ENCODE data around the gene CD82.
A peak's percentile ranks its signal among the peaks of the same experiment; 100 is the strongest.

Gene CD82

DNA sequence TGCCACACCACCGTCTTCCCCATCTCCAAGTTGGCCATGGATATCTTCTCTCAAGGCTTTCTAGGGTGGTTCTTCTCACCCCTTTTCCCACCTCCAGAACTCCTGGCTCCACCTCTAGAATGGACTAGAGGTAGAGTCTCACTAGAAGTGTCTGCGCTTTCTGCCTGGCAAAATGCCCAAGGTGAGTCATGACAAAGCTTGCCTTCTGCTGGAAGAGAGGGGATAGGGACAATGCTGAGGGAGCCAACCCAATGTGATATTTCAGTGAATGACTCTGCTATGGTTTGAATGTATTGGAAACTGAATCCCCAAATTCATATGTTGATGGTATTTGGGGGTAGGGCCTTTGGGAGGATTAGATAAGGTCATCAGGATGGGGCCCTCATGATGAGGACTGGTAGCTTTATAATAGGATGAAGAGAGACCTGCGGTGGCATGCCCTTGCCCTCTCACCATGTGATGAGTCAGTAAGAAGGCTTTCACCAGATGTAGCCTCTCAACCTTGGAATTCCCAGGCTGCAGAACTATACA lies 4.1 kb upstream of the CD82 start:
- H3K4me1 Mint-ChIP-seq, result peaks cover 38% of the 10 kb centered on the region
- peak overlapping the region; percentile 53 for H3K27ac Mint-ChIP-seq
- no peaks in the 10 kb centered on the region for H3K27me3 Mint-ChIP-seq

DNA sequence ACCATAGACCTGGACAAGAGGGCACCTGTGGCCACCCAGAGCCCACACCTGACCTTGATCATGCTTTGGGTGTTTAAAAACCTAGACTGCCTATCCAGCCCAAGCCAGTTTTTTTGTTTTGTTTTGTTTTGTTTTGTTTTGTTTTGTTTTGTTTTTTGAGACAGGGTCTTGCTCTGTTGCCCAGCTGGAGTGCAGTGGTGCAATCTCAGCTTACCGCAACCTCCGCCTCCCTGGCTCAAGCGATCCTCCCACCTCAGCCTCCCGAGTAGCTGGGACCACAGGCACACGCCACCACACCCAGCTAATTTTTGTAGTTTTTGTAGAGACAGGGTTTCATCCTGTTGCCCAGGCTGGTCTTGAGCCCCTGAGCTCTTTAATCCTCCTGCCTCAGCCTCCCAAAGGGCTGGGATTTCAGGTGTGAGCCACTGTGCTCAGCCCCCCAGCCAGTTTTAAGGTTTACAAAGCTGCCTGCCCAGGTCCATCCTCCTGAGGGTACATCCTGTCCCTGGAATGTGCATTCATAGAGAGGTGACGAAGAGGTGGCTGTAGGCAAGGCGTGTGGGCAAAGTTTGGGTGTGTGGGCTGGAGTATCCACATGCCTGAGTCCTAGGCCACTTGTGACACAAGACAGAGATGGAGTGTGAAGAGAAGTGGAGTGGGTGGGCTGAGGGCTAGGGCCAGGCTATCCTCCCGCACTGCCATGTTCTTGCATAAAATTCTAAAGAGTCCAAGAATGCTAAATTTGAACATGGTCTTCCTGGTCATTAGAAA lies 3.3 kb upstream of the CD82 start:
- Mint-ChIP-seq H3K4me3 (peak overlapping the region; percentile 27), H3K27ac (no peak overlapping the region), H3K9me3 (no peaks in the 10 kb centered on the region), H3K27me3 (no peaks in the 10 kb centered on the region), H3K4me1 (peaks cover 35% of the 10 kb centered on the region), H3K36me3 (peaks cover 3% of the 10 kb centered on the region)
- ATAC-seq (ENCODE audit: low read depth) (no peak), DNase-seq (ENCODE audit: low spot score in 2 of 2) (no peak)

More for the DNA sequence above, 4.1 kb upstream of the CD82 start:
- Mint-ChIP-seq H3K9me3 (no peaks in the 10 kb centered on the region), H3K4me3 (no peak overlapping the region), H3K36me3 (no peaks in the 10 kb centered on the region)
- DNase-seq (ENCODE audit: low spot score in 2 of 2) (no peak), ATAC-seq (ENCODE audit: low read depth) (no peak)

DNA sequence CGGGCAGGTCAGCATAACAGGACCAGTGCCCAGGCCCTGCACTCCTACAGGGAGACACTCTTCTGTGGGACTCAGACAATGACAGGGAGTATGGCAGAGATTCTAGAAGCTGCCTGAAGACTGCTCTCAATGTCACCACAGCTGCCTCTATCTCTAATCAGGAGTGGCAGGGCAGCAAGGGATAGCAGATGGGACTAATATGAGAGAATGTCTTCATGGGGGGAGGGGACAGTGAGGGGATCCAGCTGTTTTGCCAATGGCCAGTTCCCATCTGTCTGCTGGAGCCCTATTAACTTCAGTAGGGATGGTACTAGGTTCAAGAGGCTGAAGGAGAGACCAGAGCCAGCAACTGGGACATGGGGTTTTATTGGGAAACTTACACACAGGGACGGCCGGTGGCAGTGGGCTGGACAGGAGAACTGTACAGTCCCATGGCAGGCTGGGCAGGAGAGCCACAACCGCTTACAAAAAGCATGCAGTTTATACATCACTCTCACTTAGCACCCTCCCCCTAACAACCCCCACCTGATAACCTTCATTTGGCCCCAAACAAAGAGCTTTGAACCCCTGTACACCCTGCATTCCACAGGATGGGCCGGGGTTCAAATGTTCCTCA lies 2.5 kb upstream of the CD82 start:
- Mint-ChIP-seq H3K27ac (no peak overlapping the region), H3K9me3 (no peaks in the 10 kb centered on the region), H3K36me3 (peaks cover 10% of the 10 kb centered on the region), H3K4me1 (peaks cover 39% of the 10 kb centered on the region), H3K4me3 (no peak overlapping the region), H3K27me3 (no peaks in the 10 kb centered on the region)
- no peak for DNase-seq (ENCODE audit: low spot score in 2 of 2)
- ATAC-seq (ENCODE audit: low read depth), result no peak

DNA sequence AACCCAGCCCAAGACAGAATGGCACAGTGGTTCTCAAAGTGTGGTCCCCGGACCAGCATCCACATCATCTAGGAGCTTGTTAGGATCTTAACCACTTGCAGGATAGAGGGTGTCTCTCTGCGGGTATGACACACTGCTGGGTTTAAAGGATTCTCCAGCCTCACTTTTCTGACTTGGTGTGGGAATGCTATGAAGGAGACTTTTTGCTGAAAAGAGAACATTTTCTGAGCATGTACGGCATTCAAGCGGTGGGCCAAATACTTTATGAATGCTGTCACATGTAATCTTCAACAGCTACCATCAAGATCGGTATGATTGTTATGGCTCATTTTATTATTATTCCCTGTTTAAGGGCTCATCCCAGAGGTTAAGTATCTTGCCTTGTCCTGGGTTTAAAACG lies 1.8 kb upstream of the CD82 start:
- DNase-seq (ENCODE audit: low spot score in 2 of 2) (no peak), ATAC-seq (ENCODE audit: low read depth) (no peak)
- H3K27me3 Mint-ChIP-seq, result no peaks in the 10 kb centered on the region
- H3K9me3 Mint-ChIP-seq, result no peaks in the 10 kb centered on the region
- no peak overlapping the region for H3K4me3 Mint-ChIP-seq
- H3K27ac Mint-ChIP-seq, result peak overlapping the region; percentile 89
- peaks cover 42% of the 10 kb centered on the region for H3K4me1 Mint-ChIP-seq
- H3K36me3 Mint-ChIP-seq, result peaks cover 10% of the 10 kb centered on the region

DNA sequence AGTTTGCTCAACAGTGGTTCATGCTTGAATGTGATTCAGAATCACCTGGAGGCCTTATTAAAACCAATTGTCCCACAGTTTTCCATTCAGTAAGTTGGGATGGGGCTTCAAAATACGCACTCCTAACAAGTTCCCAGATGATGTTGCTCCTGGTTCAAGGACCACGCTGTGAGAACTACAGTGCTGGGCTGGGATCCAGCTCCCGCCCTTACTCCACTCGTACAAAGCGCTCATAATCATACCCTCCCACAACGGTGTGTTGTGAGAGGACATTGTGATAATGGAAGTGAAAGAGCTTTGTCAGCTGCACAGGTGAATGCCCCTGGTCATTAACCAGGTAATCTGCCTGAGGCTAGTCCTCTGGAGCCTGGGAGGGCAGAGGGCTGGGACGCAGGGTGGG lies 1.3 kb upstream of the CD82 start:
- peak overlapping the region; percentile 93 for H3K4me3 Mint-ChIP-seq
- DNase-seq (ENCODE audit: low spot score in 2 of 2), result no peak
- peaks cover 10% of the 10 kb centered on the region for H3K36me3 Mint-ChIP-seq
- no peaks in the 10 kb centered on the region for H3K27me3 Mint-ChIP-seq
- no peaks in the 10 kb centered on the region for H3K9me3 Mint-ChIP-seq
- H3K27ac Mint-ChIP-seq, result peak overlapping the region; percentile 89
- ATAC-seq (ENCODE audit: low read depth), result no peak
- peaks cover 40% of the 10 kb centered on the region for H3K4me1 Mint-ChIP-seq

DNA sequence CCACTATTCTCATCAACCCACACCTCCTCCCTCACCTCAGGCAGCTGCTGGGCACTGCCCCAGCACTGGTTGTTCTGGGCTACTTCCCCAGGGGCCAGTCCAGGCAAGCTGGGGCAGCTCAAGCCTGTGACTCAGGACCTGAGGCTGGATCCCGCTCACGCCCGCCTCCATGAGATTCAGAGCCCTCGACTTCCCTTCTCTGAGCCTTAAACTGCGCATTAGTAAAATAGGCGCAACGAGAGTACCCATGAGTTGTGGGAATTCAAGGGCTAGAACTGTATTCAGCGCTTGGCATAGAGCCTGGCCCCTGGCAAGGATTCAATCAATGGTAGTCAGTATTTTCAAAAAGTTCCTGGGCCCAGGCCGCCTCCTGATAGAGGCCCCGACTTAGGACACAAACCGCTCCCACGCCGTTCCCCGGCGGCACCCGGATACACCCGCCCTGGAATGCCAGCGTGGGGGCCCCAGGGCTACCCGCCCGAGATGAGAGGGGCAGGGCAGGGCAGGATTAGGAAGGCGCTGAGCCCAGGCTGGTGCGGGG lies 723 bp upstream of the CD82 start:
- no peak for DNase-seq (ENCODE audit: low spot score in 2 of 2)
- Mint-ChIP-seq H3K4me1 (peaks cover 41% of the 10 kb centered on the region), H3K4me3 (peak overlapping the region; percentile 93), H3K27ac (peak overlapping the region; percentile 89), H3K36me3 (peaks cover 11% of the 10 kb centered on the region), H3K27me3 (no peaks in the 10 kb centered on the region), H3K9me3 (no peaks in the 10 kb centered on the region)
- ATAC-seq (ENCODE audit: low read depth), result no peak

DNA sequence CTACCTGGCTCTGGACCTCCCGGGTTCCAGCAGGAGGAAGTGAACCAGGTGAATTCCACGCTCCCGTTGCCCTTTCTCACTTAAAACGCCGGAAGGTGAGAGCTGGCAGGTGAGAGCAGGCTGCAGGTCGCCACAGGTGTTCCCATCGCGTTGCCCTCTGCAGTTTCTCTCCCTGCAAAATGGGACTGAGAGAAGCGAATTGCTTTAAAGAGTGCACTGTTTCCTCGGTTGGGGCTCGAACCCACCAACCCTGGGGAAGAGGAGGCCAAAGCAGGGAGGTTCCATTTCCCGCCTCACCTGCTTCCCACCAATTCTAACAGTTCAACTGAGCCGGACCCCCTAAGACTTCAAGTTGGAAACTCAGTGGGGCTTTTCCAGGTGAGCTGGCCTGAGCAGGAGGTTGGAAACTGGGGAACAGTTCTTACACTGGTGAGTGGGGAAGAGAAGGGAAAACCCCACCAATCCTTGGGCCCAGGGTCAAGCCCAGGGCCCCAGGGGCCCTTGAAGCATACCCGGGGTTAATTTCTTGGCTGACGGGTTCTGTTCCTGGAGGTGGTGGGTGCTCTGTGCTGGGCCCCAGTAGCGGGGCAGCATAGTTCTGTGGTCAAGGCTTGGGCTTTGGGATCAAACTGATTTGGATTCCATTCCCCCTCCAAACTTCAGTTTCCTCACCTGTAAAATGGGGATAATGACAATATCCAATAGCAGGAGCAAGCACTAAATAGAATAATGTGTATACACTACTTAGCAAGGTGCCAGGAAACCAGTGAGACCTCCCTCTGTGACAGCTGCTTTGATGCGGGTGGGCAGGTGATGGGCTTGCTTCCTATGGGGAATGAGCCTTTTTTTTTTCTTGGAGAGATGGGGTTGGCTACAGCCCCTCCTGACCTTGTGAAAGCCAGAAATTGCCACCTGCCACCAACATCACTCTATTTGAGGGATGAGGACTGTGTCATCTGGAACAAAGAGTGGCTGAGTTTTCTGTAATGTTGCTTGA lies 788 bp downstream of the CD82 start:
- H3K9me3 Mint-ChIP-seq, result no peaks in the 10 kb centered on the region
- peak overlapping the region; percentile 89 for H3K27ac Mint-ChIP-seq
- H3K4me3 Mint-ChIP-seq, result peak overlapping the region; percentile 93
- no peaks in the 10 kb centered on the region for H3K27me3 Mint-ChIP-seq
- H3K36me3 Mint-ChIP-seq, result peaks cover 16% of the 10 kb centered on the region
- ATAC-seq (ENCODE audit: low read depth), result no peak
- DNase-seq (ENCODE audit: low spot score in 2 of 2), result no peak
- peaks cover 40% of the 10 kb centered on the region for H3K4me1 Mint-ChIP-seq

DNA sequence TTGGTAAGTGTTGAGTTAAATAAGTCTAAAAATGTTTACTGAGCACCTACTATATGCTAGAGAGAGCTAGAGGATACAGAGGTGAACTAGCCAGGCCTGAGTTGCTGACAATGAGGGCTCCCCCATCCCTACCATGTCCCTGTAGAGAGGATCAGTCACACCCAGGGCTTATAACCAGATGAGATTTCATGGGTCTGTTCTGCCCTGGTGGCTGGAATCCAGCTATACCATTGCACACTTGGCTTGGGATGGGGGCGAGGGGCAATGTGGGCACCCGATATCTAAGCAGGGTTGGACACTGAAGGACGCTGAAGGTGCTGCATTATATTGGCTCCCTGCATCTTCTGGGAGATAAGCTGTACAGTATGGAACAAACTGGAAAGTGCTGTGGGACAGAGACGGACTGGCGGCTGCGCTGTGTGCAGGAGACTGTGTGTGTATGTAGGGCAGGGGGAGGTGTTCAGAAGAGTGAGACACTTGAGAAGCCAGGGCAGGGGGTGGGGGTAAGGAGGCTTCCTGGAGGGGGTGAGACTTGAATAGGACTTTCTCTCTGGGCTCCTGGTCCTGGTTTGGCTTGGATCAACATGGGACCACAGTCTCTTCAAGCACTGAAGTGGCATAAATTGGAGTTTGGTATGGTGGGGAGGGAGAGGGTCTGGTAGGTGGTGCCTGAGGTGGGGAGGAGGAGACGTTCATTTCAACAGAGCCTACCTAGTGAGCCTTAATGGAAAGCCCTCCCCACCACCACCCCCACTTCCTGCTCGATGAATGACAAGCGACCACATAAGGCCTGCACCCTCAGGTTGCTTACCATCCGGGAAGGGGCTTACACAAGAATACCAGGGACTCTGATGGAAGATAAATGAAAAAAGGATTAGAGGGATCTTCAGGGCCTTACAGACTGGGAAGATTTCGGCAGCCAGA lies 1.8 kb downstream of the CD82 start:
- H3K4me1 Mint-ChIP-seq, result peaks cover 45% of the 10 kb centered on the region
- peaks cover 17% of the 10 kb centered on the region for H3K36me3 Mint-ChIP-seq
- peak overlapping the region; percentile 89 for H3K27ac Mint-ChIP-seq
- no peaks in the 10 kb centered on the region for H3K27me3 Mint-ChIP-seq
- no peak for ATAC-seq (ENCODE audit: low read depth)
- DNase-seq (ENCODE audit: low spot score in 2 of 2), result no peak
- H3K4me3 Mint-ChIP-seq, result peak overlapping the region; percentile 93
- H3K9me3 Mint-ChIP-seq, result no peaks in the 10 kb centered on the region

DNA sequence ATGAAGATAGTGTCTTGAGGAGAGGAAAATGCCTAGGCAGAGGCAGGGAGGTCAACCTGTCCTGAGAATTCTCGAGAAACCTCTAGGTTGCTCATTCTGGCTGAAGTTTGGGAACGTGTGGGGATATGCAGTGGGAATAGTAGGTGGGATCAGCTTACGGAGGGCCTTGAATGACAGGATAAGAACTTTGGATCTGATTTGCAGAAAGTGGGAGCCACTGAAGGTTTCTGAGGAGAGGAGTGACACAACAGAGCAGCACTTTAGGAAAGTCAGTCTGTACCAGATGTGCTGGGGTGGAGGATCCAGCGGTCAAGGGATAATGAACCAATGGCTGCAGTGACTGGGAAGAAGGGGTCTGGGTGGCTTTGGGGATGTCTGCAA lies 2.4 kb downstream of the CD82 start:
- Mint-ChIP-seq H3K36me3 (peaks cover 21% of the 10 kb centered on the region), H3K4me1 (peaks cover 47% of the 10 kb centered on the region)

DNA sequence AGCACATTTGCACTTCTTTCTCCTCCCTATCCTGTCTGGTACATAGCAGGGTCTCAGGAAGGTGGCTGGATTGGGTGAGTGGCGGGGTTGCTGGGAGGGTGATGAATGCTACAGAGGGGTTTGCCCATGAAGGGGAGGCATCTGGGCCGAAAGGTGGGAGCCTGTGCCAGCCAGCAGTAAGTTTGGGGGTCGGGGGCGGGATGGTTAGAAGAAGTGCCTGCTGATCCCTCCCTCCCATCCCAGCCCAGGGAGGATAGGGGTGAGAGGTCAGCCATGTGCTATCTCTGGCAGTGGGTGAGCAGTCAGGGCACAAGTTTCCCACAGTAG lies 2.8 kb downstream of the CD82 start:
- ATAC-seq (ENCODE audit: low read depth) (no peak), DNase-seq (ENCODE audit: low spot score in 2 of 2) (no peak)
- Mint-ChIP-seq H3K27me3 (no peaks in the 10 kb centered on the region), H3K36me3 (peaks cover 21% of the 10 kb centered on the region), H3K4me3 (peak overlapping the region; percentile 93), H3K4me1 (peaks cover 50% of the 10 kb centered on the region), H3K27ac (peak overlapping the region; percentile 89), H3K9me3 (no peaks in the 10 kb centered on the region)

More for the DNA sequence above, 2.4 kb downstream of the CD82 start:
- Mint-ChIP-seq H3K9me3 (no peaks in the 10 kb centered on the region), H3K4me3 (peak overlapping the region; percentile 93), H3K27ac (peak overlapping the region; percentile 89), H3K27me3 (no peaks in the 10 kb centered on the region)
- DNase-seq (ENCODE audit: low spot score in 2 of 2), result no peak
- no peak for ATAC-seq (ENCODE audit: low read depth)

DNA sequence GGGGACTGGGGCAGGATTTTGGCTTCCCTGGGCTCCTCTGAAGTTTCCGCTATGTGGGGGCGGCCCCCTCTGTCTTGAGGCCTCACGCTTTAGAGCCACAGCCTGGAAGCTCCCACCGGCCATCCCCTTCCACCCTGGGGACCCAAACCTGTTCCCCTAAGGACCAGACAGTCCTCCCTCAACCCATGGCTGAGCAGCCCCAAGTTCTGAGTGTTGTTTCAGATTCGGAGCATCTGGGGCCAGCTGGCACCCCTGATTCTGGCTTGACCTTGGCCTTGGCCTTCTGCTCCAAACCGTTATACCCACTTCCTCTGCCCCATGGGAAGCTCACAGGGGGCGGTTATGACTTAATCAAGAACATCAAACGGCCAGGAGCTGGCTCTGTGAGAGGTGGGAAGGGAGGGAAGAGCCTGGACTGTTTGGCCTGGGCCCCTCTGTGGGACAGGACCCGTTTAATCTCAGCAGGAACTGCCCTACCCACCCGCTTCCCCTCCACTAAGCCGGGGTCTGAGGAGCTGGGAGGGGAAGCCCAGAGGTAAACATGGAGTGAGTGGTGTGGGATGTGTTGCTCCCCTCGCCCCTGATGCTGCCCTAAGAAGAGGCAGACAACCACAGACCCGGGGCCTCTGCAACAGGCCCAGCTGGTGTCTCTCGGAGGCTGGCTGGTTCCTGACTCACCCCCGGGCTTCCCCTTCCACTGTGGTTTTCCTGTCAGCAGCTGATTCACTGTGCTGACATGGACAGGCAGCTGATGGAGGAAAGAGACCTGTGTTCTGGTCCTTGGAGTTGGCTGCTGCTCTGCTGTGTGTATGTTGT lies 3.4 kb downstream of the CD82 start:
- Mint-ChIP-seq H3K27me3 (no peaks in the 10 kb centered on the region), H3K4me3 (peak overlapping the region; percentile 93), H3K4me1 (peaks cover 56% of the 10 kb centered on the region), H3K9me3 (no peaks in the 10 kb centered on the region), H3K27ac (peak overlapping the region; percentile 89), H3K36me3 (peaks cover 21% of the 10 kb centered on the region)
- ATAC-seq (ENCODE audit: low read depth) (peak; percentile 45), DNase-seq (ENCODE audit: low spot score in 2 of 2) (peak; percentile 49 to 62)

DNA sequence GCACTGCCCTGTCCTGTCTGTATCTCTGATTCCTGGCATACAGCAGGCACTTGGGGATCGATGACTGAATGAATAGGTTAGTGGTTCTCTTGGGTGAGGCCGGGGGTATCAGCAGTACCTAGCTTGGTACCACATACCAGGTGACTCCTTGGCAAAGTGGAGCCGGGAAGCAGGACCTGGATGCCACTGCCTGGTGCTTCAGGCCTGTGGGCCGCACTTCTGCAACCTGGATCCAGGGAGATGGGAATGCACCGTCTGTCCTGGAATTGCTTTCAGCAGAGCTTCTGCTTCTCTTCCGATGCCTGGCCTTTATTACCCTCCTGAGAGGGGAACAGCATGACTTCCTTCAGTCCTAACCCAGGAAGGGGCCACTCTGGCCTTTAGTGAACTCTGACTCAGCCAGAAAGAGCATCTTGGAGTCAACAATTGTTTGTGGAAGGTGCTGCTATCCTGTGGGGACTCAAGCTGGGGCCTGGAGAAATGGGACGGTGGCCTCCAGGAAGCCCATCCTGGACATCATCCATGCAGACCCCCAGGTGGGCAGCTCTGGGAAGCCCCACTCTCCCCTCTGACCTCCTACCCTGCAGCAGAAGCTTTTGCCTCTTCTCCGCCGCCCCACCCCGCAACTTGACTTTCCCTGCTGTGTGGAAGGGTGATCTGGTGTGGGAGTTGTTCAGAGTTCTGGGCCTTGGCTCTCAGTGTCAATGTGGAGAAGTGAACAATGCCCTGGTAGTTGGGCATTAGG lies 5.1 kb downstream of the CD82 start:
- Mint-ChIP-seq H3K4me3 (peak overlapping the region; percentile 65), H3K36me3 (peaks cover 21% of the 10 kb centered on the region), H3K9me3 (no peaks in the 10 kb centered on the region), H3K27ac (peak overlapping the region; percentile 89), H3K27me3 (no peaks in the 10 kb centered on the region), H3K4me1 (peaks cover 67% of the 10 kb centered on the region)
- ATAC-seq (ENCODE audit: low read depth), result no peak
- DNase-seq (ENCODE audit: low spot score in 2 of 2), result no peak

Data from memory B cell (primary cell).